DND-41 (cell line): ENCODE measurements around the gene SPO11.
A peak's percentile ranks its signal among the peaks of the same experiment; 100 is the strongest.

Source experiments
- ATAC-seq: fragments of 200-7000 bp; cut with Tn5 transposase; 3 replicates; pipeline ENCODE4 v1.9.1; 2021; ENCODE audit warnings: low read depth; ENCODE audit not compliant: insufficient read depth
- DNase-seq: peaks from one replicate; pipeline ENCODE4 v3.0.0-alpha.2; 2020
- H2AFZ ChIP-seq: 2 replicates; pipeline ENCODE4 v1.6.0; 2012; ENCODE audit warnings: low read depth, low read length
- H3K27ac ChIP-seq: 2 replicates; pipeline ENCODE4 v1.5.1; 2012; ENCODE audit warnings: low read length, inconsistent platforms
- H3K27me3 ChIP-seq: fragments of 200-600 bp; sonication (generic); 2 replicates; pipeline ENCODE4 v1.6.0; 2012; ENCODE audit warnings: low read length, mild to moderate bottlenecking, inconsistent platforms; ENCODE audit not compliant: insufficient read depth, poor library complexity
- H3K36me3 ChIP-seq: 2 replicates; pipeline ENCODE4 v1.5.1; 2012; ENCODE audit warnings: low read length, inconsistent platforms; ENCODE audit not compliant: insufficient read depth
- H3K4me1 ChIP-seq: 2 replicates; pipeline ENCODE4 v1.5.1; 2012; ENCODE audit warnings: mild to moderate bottlenecking, low read length; ENCODE audit not compliant: insufficient read depth
- H3K4me2 ChIP-seq: 2 replicates; pipeline ENCODE4 v1.6.0; 2012; ENCODE audit warnings: mild to moderate bottlenecking, moderate library complexity, low read length, inconsistent platforms; ENCODE audit not compliant: insufficient read depth
- H3K4me3 ChIP-seq, 2 experiments: fragments of 200-600 bp in 1 of 2; shearing (Covaris generic) in 1 of 2; 2 replicates each; pipeline ENCODE4 v1.5.1; 2012 to 2016; ENCODE audit warnings: inconsistent platforms in 2 of 2, low read length in 2 of 2, mild to moderate bottlenecking in 2 of 2, low read depth in 1 of 2, moderate library complexity in 1 of 2
- H3K79me2 ChIP-seq: 2 replicates; pipeline ENCODE4 v1.6.0; 2012; ENCODE audit warnings: low read length, inconsistent platforms; ENCODE audit not compliant: insufficient read depth
- H3K9ac ChIP-seq: 2 replicates; pipeline ENCODE4 v1.6.0; 2012; ENCODE audit warnings: low read depth, mild to moderate bottlenecking, inconsistent platforms, low read length, moderate library complexity
- H3K9me3 ChIP-seq: 2 replicates; pipeline ENCODE4 v1.5.1; 2012; ENCODE audit warnings: low read length, moderate library complexity, mild to moderate bottlenecking, inconsistent platforms; ENCODE audit not compliant: insufficient read depth, severe bottlenecking
- H4K20me1 ChIP-seq: 2 replicates; pipeline ENCODE4 v1.6.0; 2012; ENCODE audit warnings: low read length; ENCODE audit not compliant: insufficient read depth
- CTCF ChIP-seq: IDR thresholded peaks from 2 replicates; pipeline ENCODE4 v1.5.1; 2012; ENCODE audit warnings: borderline replicate concordance, low read length, moderate library complexity, mild to moderate bottlenecking; ENCODE audit not compliant: poor library complexity, severe bottlenecking; ENCODE audit errors: extremely low read depth
- EZH2 ChIP-seq: IDR thresholded peaks from 3 replicates; pipeline ENCODE4 v1.6.1; 2012; ENCODE audit warnings: borderline replicate concordance, low read depth, mild to moderate bottlenecking, moderate library complexity, low read length, inconsistent platforms; ENCODE audit not compliant: severe bottlenecking

SPO11 gene

GRCh38 chr20:57391439-57392301 lies 62.1 kb downstream of the SPO11 start:
- no peaks in the 10 kb centered on the region for H3K79me2 ChIP-seq
- H3K4me1 ChIP-seq: peaks cover 39% of the 10 kb centered on the region
- no peaks in the 10 kb centered on the region for H3K9me3 ChIP-seq
- ATAC-seq (no peak), DNase-seq (no peak)
- H3K9ac ChIP-seq: peak overlapping the region; percentile 55
- H2AFZ ChIP-seq: no peak overlapping the region
- H3K27me3 ChIP-seq: peaks cover 5% of the 10 kb centered on the region
- peak overlapping the region; percentile 7 to 66; a peak in 3 of 4 replicates for H3K4me3 ChIP-seq
- peak overlapping the region; percentile 35; the same call in 1 of the 2 replicates for H3K27ac ChIP-seq
- peaks cover 56% of the 10 kb centered on the region for H4K20me1 ChIP-seq
- TF ChIP-seq CTCF (no peak), EZH2 (no peak)
- H3K36me3 ChIP-seq: peaks cover 24% of the 10 kb centered on the region; the same call in 1 of the 2 replicates
- H3K4me2 ChIP-seq: peak overlapping the region; percentile 70

- H3K9ac ChIP-seq: peak overlapping the region; percentile 44; the same call in 1 of the 2 replicates
- H3K36me3 ChIP-seq: peaks cover 24% of the 10 kb centered on the region; the same call in 1 of the 2 replicates
- H2AFZ ChIP-seq: no peak overlapping the region
- H3K27ac ChIP-seq: peak overlapping the region; percentile 35; the same call in 1 of the 2 replicates
- peak; percentile 88 for DNase-seq
- peak overlapping the region; percentile 7 to 66; a peak in 3 of 4 replicates for H3K4me3 ChIP-seq
- peaks cover 49% of the 10 kb centered on the region for H3K4me1 ChIP-seq
- H4K20me1 ChIP-seq: peaks cover 61% of the 10 kb centered on the region
- H3K27me3 ChIP-seq: peaks cover 5% of the 10 kb centered on the region
- peak; percentile 89 for ATAC-seq
- H3K9me3 ChIP-seq: no peaks in the 10 kb centered on the region
- no peaks in the 10 kb centered on the region for H3K79me2 ChIP-seq
- TF ChIP-seq EZH2 (no peak), CTCF (peak; percentile 15)
- H3K4me2 ChIP-seq: peak overlapping the region; percentile 70
Observed at GRCh38 chr20:57392512-57393271, 63.1 kb downstream of the SPO11 start.
